ENCODE results near the gene PTRH1. TPM values are rescaled to one million over a fixed set of nuclear protein-coding genes. Genes with fewer than 3 reads are reported as not detected.

The PTRH1 gene
- total and polyA plus RNA-seq, 12 donors: 3.4 to 48.8 (median 24.3) TPM

DNA sequence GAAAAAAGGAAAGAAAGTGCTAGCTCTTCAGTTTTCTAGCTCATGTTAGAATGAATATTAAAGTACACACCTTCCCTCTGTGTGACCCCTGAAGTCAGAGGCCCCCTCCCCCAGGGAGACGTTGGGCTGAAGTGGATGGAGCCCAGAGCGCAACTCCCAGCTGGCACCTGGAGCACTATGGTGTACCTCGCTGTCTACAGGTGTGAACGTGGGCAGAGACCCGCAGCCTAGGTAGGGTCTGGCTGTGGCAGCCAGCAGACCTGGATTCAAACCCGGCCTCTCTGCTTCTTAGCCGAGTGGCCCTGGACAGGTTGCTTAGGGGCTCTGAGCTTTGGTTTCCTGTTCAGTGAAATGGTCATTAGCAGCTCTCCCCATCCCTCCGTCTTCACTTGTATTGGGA, 13.3 kb upstream of the PTRH1 start:
- Histone ChIP-seq H3K27me3 (no peaks in the 10 kb centered on the region), H3K4me3 (no peak overlapping the region), H3K4me1 (replicated peaks in 1 of 2) (peaks cover 0 to 6% of the 10 kb centered on the region in 2 donors), H3K9me3 (replicated peaks in 1 of 3) (no peaks in the 10 kb centered on the region), H3K27ac (no peak overlapping the region), H3K36me3 (replicated peaks in 1 of 2) (peaks cover 0 to 20% of the 10 kb centered on the region in 2 donors)
- intact Hi-C loops (cut with DNase I): no loop called here
- no peak for DNase-seq
- WGBS, 4 donors: 91 to 93% (median 92%) methylated on average over 5 to 8 of the region's 8 CpGs
- TF ChIP-seq POLR2A (IDR thresholded peaks at IDR 0.05): no peak
- TF ChIP-seq, protein P1, sequence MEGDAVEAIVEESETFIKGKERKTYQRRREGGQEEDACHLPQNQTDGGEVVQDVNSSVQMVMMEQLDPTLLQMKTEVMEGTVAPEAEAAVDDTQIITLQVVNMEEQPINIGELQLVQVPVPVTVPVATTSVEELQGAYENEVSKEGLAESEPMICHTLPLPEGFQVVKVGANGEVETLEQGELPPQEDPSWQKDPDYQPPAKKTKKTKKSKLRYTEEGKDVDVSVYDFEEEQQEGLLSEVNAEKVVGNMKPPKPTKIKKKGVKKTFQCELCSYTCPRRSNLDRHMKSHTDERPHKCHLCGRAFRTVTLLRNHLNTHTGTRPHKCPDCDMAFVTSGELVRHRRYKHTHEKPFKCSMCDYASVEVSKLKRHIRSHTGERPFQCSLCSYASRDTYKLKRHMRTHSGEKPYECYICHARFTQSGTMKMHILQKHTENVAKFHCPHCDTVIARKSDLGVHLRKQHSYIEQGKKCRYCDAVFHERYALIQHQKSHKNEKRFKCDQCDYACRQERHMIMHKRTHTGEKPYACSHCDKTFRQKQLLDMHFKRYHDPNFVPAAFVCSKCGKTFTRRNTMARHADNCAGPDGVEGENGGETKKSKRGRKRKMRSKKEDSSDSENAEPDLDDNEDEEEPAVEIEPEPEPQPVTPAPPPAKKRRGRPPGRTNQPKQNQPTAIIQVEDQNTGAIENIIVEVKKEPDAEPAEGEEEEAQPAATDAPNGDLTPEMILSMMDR (IDR thresholded peaks at IDR 0.05): no peak

DNA sequence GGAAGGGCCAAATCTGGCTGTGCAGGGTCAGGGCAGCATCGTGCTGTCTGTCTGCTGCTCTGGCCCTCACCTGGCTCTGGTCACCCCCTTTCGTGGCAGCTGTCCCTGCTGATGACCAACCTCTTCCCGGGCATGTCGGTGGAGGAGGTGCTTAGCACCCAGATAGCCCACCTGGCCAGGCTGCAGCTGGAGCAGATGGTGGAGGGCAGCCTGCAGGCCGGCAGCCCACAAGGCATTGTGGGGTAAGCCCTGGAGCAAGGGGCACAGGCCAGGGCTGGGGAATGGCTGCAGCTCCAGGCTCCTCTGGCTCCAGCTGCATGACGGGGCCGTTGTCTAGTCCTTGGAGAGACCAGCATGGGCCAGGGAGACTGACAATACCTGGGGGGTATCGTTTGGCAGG, 11.4 kb upstream of the PTRH1 start:
- no peaks in the 10 kb centered on the region for H3K27me3 ChIP-seq
- no peak overlapping the region for H3K4me3 ChIP-seq
- H3K9me3 ChIP-seq (replicated peaks in 1 of 3): no peaks in the 10 kb centered on the region
- H3K4me1 ChIP-seq (replicated peaks in 1 of 2): peaks cover 0 to 5% of the 10 kb centered on the region in 2 donors
- H3K36me3 ChIP-seq (replicated peaks in 1 of 2): peaks cover 0 to 7% of the 10 kb centered on the region in 2 donors
- DNase-seq: no peak
- TF ChIP-seq, protein P1 (IDR thresholded peaks at IDR 0.05): no peak
- TF ChIP-seq POLR2A (IDR thresholded peaks at IDR 0.05): no peak
- intact Hi-C loops (cut with DNase I): no loop called here
- WGBS, 4 donors: 73 to 94% (median 83%) methylated on average over 3 to 8 of the region's 8 CpGs
- no peak overlapping the region for H3K27ac ChIP-seq

DNA sequence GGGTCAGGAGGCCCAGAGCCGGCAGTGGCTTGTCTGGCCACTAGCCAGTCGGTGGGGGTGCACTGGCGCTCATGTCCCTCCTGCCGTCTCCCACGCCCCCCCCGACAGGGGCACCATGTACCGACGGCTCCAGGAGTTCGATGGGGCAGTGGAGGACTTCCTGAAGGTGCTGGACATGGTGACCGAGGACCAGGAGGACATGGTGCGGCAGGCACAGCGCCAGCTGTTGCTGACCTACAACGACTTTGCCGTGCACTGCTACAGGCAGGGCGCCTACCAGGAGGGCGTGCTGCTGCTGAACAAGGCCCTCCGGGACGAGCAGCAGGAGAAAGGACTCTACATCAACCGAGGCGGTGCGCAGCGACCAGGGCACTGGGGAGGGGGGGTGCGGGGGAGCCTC, 8.5 kb upstream of the PTRH1 start:
- TF ChIP-seq, protein P1 (IDR thresholded peaks at IDR 0.05): no peak
- no peak for TF ChIP-seq POLR2A (IDR thresholded peaks at IDR 0.05)
- Histone ChIP-seq H3K27ac (no peak overlapping the region), H3K27me3 (no peaks in the 10 kb centered on the region), H3K4me3 (no peak overlapping the region), H3K9me3 (replicated peaks in 1 of 3) (no peaks in the 10 kb centered on the region), H3K4me1 (replicated peaks in 1 of 2) (no peaks in the 10 kb centered on the region), H3K36me3 (replicated peaks in 1 of 2) (no peaks in the 10 kb centered on the region)
- intact Hi-C loops (cut with DNase I): no loop called here
- no peak for DNase-seq
- 46 to 63% (median 61%) methylated on average over 14 to 23 of the region's 23 CpGs for WGBS, 4 donors

DNA sequence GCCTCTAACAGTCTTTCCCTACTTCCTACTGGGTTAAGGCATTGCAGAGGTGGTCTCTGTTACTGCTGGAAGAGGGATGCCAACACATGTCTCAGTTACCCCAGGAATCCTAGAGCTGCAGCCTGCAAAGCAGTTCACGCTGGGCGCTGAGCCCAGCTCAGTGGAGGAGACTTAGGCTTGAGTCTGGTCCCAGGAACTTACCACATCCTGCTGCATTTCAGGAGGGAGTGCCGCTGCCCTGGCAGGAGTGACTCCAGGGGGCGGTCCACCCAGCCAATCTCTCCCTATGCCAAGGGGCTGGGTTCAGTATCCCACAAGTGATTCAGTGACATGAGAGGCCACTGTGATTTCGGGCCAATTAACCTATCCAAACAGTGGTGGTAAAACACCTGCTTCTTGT, 8.0 kb upstream of the PTRH1 start:
- TF ChIP-seq, protein P1 (IDR thresholded peaks at IDR 0.05): no peak
- TF ChIP-seq POLR2A (IDR thresholded peaks at IDR 0.05): no peak
- Histone ChIP-seq H3K27ac (no peak overlapping the region), H3K4me3 (no peak overlapping the region), H3K27me3 (no peaks in the 10 kb centered on the region), H3K4me1 (replicated peaks in 1 of 2) (no peaks in the 10 kb centered on the region), H3K9me3 (replicated peaks in 1 of 3) (no peaks in the 10 kb centered on the region), H3K36me3 (replicated peaks in 1 of 2) (no peaks in the 10 kb centered on the region)
- 89 to 100% (median 91%) methylated on average over 3 to 5 of the region's 5 CpGs for WGBS, 4 donors
- intact Hi-C loops (cut with DNase I): no loop called here
- DNase-seq: no peak

Measured in adrenal gland (tissue), 12 donors.